Measurements from ENCODE around the gene NRP1. TPM values are rescaled to one million over a fixed set of nuclear protein-coding genes. Genes with fewer than 3 reads are reported as not detected.

NRP1 gene
- total RNA-seq, 4 donors from 2014 or later: 45.7 to 90.0 (median 57.7) TPM

- TF ChIP-seq CTCF (IDR thresholded peaks at IDR 0.05): no peak
- no peak for TF ChIP-seq EP300 (IDR thresholded peaks at IDR 0.05)
- no peak for TF ChIP-seq POLR2A (IDR thresholded peaks at IDR 0.05)
- H3K4me1 ChIP-seq: peaks cover 0 to 53% (median 16%) of the 10 kb centered on the region in 4 donors
- H3K9me3 ChIP-seq: no peaks in the 10 kb centered on the region
- no peak overlapping the region for H3K4me3 ChIP-seq
- H3K27me3 ChIP-seq: no peaks in the 10 kb centered on the region
- no peak for DNase-seq (ENCODE audit: low spot score in 2 of 2)
- H3K27ac ChIP-seq: peak overlapping the region in 2 of 4 donors; percentile 70 to 79
- H3K36me3 ChIP-seq: peaks cover 0 to 5% (median 0%) of the 10 kb centered on the region in 3 donors
- 21 to 31% methylated on average over 4 of the region's 4 CpGs for WGBS, 2 donors
These were observed 62.4 kb downstream of the NRP1 start for GRCh38 chr10:33271969-33272583.

- H3K4me1 ChIP-seq: peaks cover 0 to 42% (median 16%) of the 10 kb centered on the region in 4 donors
- no peak for DNase-seq (ENCODE audit: low spot score in 2 of 2)
- H3K36me3 ChIP-seq: peaks cover 0 to 5% (median 0%) of the 10 kb centered on the region in 3 donors
- H3K27ac ChIP-seq: peak overlapping the region in 2 of 4 donors; percentile 24 to 79
- H3K9me3 ChIP-seq: no peaks in the 10 kb centered on the region
- no peak overlapping the region for H3K4me3 ChIP-seq
- no peak for TF ChIP-seq POLR2A (IDR thresholded peaks at IDR 0.05)
- no peak for TF ChIP-seq EP300 (IDR thresholded peaks at IDR 0.05)
- TF ChIP-seq CTCF (IDR thresholded peaks at IDR 0.05): no peak
- H3K27me3 ChIP-seq: no peaks in the 10 kb centered on the region
- 32 to 36% methylated on average over 1 of the region's 1 CpG for WGBS, 2 donors
These were observed 63.5 kb downstream of the NRP1 start for GRCh38 chr10:33270971-33271370.

GRCh38 chr10:33267708-33268107 lies 66.8 kb downstream of the NRP1 start:
- peaks cover 0 to 8% (median 0%) of the 10 kb centered on the region in 3 donors for H3K36me3 ChIP-seq
- no peaks in the 10 kb centered on the region for H3K27me3 ChIP-seq
- peaks cover 0 to 43% (median 9%) of the 10 kb centered on the region in 4 donors for H3K4me1 ChIP-seq
- no peak for DNase-seq (ENCODE audit: low spot score in 2 of 2)
- WGBS, 2 donors: 84 to 88% methylated on average over 5 of the region's 5 CpGs
- TF ChIP-seq EP300 (IDR thresholded peaks at IDR 0.05): no peak
- TF ChIP-seq CTCF (IDR thresholded peaks at IDR 0.05): no peak
- no peak for TF ChIP-seq POLR2A (IDR thresholded peaks at IDR 0.05)
- H3K9me3 ChIP-seq: no peaks in the 10 kb centered on the region
- no peak overlapping the region for H3K4me3 ChIP-seq
- H3K27ac ChIP-seq: no peak overlapping the region

- H3K4me1 ChIP-seq: peaks cover 0 to 27% (median 0%) of the 10 kb centered on the region in 4 donors
- no peak overlapping the region for H3K27ac ChIP-seq
- no peaks in the 10 kb centered on the region for H3K9me3 ChIP-seq
- H3K4me3 ChIP-seq: no peak overlapping the region
- H3K27me3 ChIP-seq: no peaks in the 10 kb centered on the region
- TF ChIP-seq EP300 (IDR thresholded peaks at IDR 0.05) (no peak), CTCF (IDR thresholded peaks at IDR 0.05) (no peak), POLR2A (IDR thresholded peaks at IDR 0.05) (no peak)
- DNase-seq (ENCODE audit: low spot score in 2 of 2): no peak
- peaks cover 0 to 14% (median 0%) of the 10 kb centered on the region in 3 donors for H3K36me3 ChIP-seq
- WGBS, 2 donors: 88 to 92% methylated on average over 4 of the region's 4 CpGs
These were observed 68.8 kb downstream of the NRP1 start for GRCh38 chr10:33265621-33266020.

- TF ChIP-seq POLR2A (IDR thresholded peaks at IDR 0.05) (no peak), CTCF (IDR thresholded peaks at IDR 0.05) (no peak), EP300 (IDR thresholded peaks at IDR 0.05) (no peak)
- Histone ChIP-seq H3K4me3 (no peak overlapping the region), H3K4me1 (peaks cover 0 to 38% (median 0%) of the 10 kb centered on the region in 4 donors), H3K27me3 (no peaks in the 10 kb centered on the region), H3K27ac (peak overlapping the region in 1 of 4 donors; percentile 54), H3K36me3 (peaks cover 0 to 14% (median 0%) of the 10 kb centered on the region in 3 donors), H3K9me3 (no peaks in the 10 kb centered on the region)
- 62 to 80% methylated on average over 4 of the region's 4 CpGs for WGBS, 2 donors
- no peak for DNase-seq (ENCODE audit: low spot score in 2 of 2)
These were observed 71.0 kb downstream of the NRP1 start for GRCh38 chr10:33263453-33263852.
